Gastrocnemius medialis (tissue), 4 donors: Measurements from ENCODE around the gene PRR12. TPM values are rescaled to one million over a fixed set of nuclear protein-coding genes. Genes with fewer than 3 reads are reported as not detected.
A peak's percentile ranks its signal among the peaks of the same experiment; 100 is the strongest.

Experiments used
- ATAC-seq, 2 donors: fragments of 150-250 bp; one replicate each; pipeline ENCODE4 v1.9.1; 2016
- DNase-seq, 2 donors: peaks; one replicate each; pipeline ENCODE4 v3.0.0-alpha.2; 2019
- H3K27ac ChIP-seq, 4 donors: fragments of 200-600 bp; sonication (generic); 1 replicate in 1 of 4; 2 replicates in 3 of 4; pipeline ENCODE4 v1.5.1; 2016 to 2018; ENCODE audit warnings: mild to moderate bottlenecking in 2 of 4, moderate library complexity in 1 of 4
- H3K27me3 ChIP-seq, 3 donors: fragments of 200-600 bp; sonication (generic) in 2 of 3; 1 replicate in 1 of 3; 2 replicates in 2 of 3; pipeline versions ENCODE4 v1.5.1 to v1.6.0; 2016 to 2019; ENCODE audit warnings: mild to moderate bottlenecking in 1 of 3, moderate library complexity in 1 of 3
- H3K36me3 ChIP-seq, 2 donors: fragments of 200-600 bp; sonication (generic) in 1 of 2; one replicate each; pipeline ENCODE4 v1.5.1; 2017 to 2018
- H3K4me1 ChIP-seq, 2 donors: fragments of 200-600 bp; sonication (generic) in 1 of 2; one replicate each; pipeline ENCODE4 v1.5.1; 2016 to 2017; ENCODE audit warnings: mild to moderate bottlenecking in 2 of 2
- H3K4me3 ChIP-seq, 4 donors: fragments of 200-600 bp; sonication (generic) in 3 of 4; 1 replicate in 1 of 4; 2 replicates in 3 of 4; pipeline ENCODE4 v1.5.1; 2016 to 2019; ENCODE audit warnings: mild to moderate bottlenecking in 2 of 4
- H3K9me3 ChIP-seq, 3 donors: fragments of 200-600 bp; sonication (generic) in 2 of 3; 1 replicate in 1 of 3; 2 replicates in 2 of 3; pipeline ENCODE4 v1.5.1; 2016 to 2019
- POLR2A ChIP-seq, 2 donors: fragments of 450-650 bp; IDR thresholded peaks; one replicate each; pipeline ENCODE4 v1.6.1; 2017; ENCODE audit warnings: antibody characterized with exemption in 2 of 2, mild to moderate bottlenecking in 2 of 2, moderate library complexity in 2 of 2
- in situ Hi-C, 4 donors: fragments of 200-750 bp; cut with MboI; loops; one replicate each; pipeline versions ENCODE4 v1.15.0 to v1.8.0; 2017; ENCODE audit warnings: low sequenced_read_pairs in 4 of 4
- intact Hi-C: fragments of 100-400 bp; cut with DNase I; formaldehyde crosslinking; loops from one replicate; pipeline ENCODE4 v1.15.1; 2023; ENCODE audit warnings: low total_unique reads
- total RNA-seq, 4 donors: library from RNA; depleted of rRNA; stranded (reverse); fragments of >200 nt; gene quantifications; one replicate each; pipeline versions ENCODE4 v1.1.0 to v1.2.3, GENCODE V29; 2016
- TF ChIP-seq, protein P1 (sequence below), 5 experiments: fragments of 450-650 bp in 3 of 5; fragments of 200-600 bp in 2 of 5; sonication (generic) in 2 of 5; IDR thresholded peaks in 4 of 5; conservative IDR thresholded peaks in 1 of 5; 1 replicate in 4 of 5; 2 replicates in 1 of 5; pipeline ENCODE4 v1.5.1; 2016 to 2019; ENCODE audit warnings: antibody characterized with exemption in 5 of 5, mild to moderate bottlenecking in 3 of 5, moderate library complexity in 3 of 5

The PRR12 gene
- total RNA-seq, 4 donors from 2014 or later, result 3.4 to 7.7 (median 3.8) TPM

DNA sequence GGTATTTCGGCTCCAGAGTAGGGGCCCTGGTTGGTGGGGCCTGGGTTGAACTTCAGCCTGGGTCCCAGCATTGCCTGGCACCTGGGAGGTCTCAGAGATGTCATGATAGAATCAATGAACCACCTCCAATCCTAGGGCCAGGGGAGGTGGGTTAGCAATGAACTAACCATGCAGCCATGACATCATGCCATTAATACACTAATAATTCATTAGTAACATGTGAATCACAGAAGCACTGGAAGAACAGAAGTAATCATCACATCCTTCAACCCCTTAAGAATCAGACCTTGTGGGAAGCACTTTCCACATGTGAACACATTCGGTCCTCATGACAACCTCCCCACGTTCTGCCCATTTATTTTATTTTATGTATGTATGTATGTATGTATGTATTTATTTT lies 17.6 kb upstream of the PRR12 start:
- Histone ChIP-seq H3K27me3 (no peaks in the 10 kb centered on the region), H3K4me3 (no peak overlapping the region), H3K4me1 (peaks cover 51 to 68% of the 10 kb centered on the region in 2 donors), H3K36me3 (peaks cover 0 to 12% of the 10 kb centered on the region in 2 donors), H3K27ac (peak overlapping the region; percentile 69 to 85 (median 75)), H3K9me3 (no peaks in the 10 kb centered on the region)
- ATAC-seq (no peak), DNase-seq (no peak)
- intact Hi-C loops (no loop called here), in situ Hi-C loops (loop anchor here in 3 of 4 donors (5.0 to 10.0 kb wide), 3 partner anchors 76 to 101 kb away; partner anchors contain the start of genes BCL2L12 (in 1 of the 3), IRF3 (in 1 of the 3), PRMT1 (in 1 of the 3) and RPS11 (in 1 of the 3))
- TF ChIP-seq POLR2A (IDR thresholded peaks at IDR 0.05), result no peak
- TF ChIP-seq, protein P1, sequence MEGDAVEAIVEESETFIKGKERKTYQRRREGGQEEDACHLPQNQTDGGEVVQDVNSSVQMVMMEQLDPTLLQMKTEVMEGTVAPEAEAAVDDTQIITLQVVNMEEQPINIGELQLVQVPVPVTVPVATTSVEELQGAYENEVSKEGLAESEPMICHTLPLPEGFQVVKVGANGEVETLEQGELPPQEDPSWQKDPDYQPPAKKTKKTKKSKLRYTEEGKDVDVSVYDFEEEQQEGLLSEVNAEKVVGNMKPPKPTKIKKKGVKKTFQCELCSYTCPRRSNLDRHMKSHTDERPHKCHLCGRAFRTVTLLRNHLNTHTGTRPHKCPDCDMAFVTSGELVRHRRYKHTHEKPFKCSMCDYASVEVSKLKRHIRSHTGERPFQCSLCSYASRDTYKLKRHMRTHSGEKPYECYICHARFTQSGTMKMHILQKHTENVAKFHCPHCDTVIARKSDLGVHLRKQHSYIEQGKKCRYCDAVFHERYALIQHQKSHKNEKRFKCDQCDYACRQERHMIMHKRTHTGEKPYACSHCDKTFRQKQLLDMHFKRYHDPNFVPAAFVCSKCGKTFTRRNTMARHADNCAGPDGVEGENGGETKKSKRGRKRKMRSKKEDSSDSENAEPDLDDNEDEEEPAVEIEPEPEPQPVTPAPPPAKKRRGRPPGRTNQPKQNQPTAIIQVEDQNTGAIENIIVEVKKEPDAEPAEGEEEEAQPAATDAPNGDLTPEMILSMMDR (IDR thresholded peaks at IDR 0.05 in 4 of 5, conservative IDR thresholded peaks at IDR 0.05 in 1 of 5), result no peak

DNA sequence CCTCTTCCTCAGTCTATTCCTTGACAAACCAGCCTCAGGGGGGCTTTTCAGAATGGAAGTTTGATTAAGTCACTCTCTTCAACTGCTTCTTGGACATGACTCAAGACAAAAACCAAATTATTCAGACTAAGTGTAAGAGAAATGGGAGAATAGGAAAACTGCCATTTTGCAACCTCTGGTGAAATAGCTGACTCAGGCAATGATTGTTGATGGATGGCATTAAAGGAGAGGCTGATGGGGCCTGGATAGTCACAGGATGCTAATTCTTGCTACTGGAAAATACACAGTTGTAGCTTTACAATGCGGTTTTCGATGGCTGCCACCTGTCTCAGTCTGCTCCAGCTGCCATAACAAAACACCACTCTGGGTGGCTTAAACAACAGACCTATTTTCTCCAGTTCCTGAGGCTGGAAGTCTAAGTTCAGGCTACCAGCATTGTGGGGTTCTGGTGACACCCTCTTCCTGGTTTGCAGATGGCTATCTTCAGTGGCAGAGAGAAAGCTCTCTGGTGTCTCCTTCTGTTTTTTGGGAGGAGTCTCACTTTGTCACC lies 16.7 kb upstream of the PRR12 start:
- Histone ChIP-seq H3K36me3 (peaks cover 0 to 12% of the 10 kb centered on the region in 2 donors), H3K9me3 (no peaks in the 10 kb centered on the region), H3K27me3 (no peaks in the 10 kb centered on the region), H3K27ac (peak overlapping the region in 3 of 4 donors; percentile 35 to 85 (median 70)), H3K4me3 (no peak overlapping the region), H3K4me1 (peaks cover 60 to 75% of the 10 kb centered on the region in 2 donors)
- in situ Hi-C loops (loop anchor here in 3 of 4 donors (5.0 to 10.0 kb wide), 3 partner anchors 77 to 101 kb away; partner anchors contain the start of genes BCL2L12 (in 1 of the 3), IRF3 (in 1 of the 3), PRMT1 (in 1 of the 3) and RPS11 (in 1 of the 3)), intact Hi-C loops (no loop called here)
- TF ChIP-seq, protein P1 (IDR thresholded peaks at IDR 0.05 in 4 of 5, conservative IDR thresholded peaks at IDR 0.05 in 1 of 5), result no peak
- no peak for TF ChIP-seq POLR2A (IDR thresholded peaks at IDR 0.05)
- DNase-seq, result no peak
- no peak for ATAC-seq

DNA sequence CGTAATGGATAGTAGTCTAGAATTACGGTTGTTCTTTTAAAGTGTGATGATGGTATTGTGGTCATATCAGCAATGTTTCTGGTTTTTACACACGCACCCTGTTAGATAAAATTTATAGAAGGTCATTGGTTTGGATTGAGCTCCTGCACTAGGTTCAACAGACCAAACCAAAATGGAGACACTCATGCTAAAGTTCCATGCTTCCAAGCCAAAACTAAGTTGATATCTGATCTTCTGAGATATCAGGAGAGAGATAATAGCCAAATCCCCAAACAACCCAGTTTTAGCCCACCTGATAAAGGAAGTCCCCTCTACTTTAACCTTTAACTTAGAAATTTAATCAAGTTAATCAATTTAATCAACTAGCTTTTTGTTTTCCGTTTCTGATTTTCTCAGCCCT lies 11.8 kb upstream of the PRR12 start:
- no peaks in the 10 kb centered on the region for H3K9me3 ChIP-seq
- no peaks in the 10 kb centered on the region for H3K27me3 ChIP-seq
- TF ChIP-seq, protein P1 (IDR thresholded peaks at IDR 0.05 in 4 of 5, conservative IDR thresholded peaks at IDR 0.05 in 1 of 5), result no peak
- TF ChIP-seq POLR2A (IDR thresholded peaks at IDR 0.05), result no peak
- H3K4me1 ChIP-seq, result peaks cover 44 to 58% of the 10 kb centered on the region in 2 donors
- in situ Hi-C loops (loop anchor here in 2 of 4 donors (10.0 kb wide), 2 partner anchors 86 to 96 kb away; partner anchors contain the start of genes BCL2L12 (in 1 of the 2), IRF3 (in 1 of the 2) and PRMT1 (in 1 of the 2)), intact Hi-C loops (no loop called here)
- H3K27ac ChIP-seq, result peak overlapping the region; percentile 80 to 88 (median 83)
- H3K4me3 ChIP-seq, result peak overlapping the region; percentile 56 to 86 (median 74)
- peaks cover 0 to 12% of the 10 kb centered on the region in 2 donors for H3K36me3 ChIP-seq
- ATAC-seq (no peak), DNase-seq (no peak)

DNA sequence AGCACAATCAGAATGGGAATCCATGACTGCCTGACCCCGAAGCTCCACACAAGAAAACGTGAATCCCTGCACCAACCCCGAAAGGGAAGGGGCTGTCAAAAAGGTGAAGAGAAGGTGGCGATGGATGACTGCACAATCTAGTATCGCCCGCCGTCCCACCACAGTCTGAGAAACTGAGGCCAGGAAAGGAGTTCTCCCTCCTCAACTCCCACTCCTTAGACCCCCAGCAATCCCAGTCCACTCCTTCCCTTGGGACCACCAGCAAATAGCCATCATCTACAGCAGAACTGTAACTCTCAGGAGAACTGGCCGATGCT lies 11.1 kb upstream of the PRR12 start:
- DNase-seq (no peak), ATAC-seq (peak; percentile 14 to 31)
- Histone ChIP-seq H3K4me1 (peaks cover 44 to 54% of the 10 kb centered on the region in 2 donors), H3K36me3 (peaks cover 0 to 12% of the 10 kb centered on the region in 2 donors), H3K9me3 (no peaks in the 10 kb centered on the region), H3K4me3 (peak overlapping the region; percentile 56 to 86 (median 74)), H3K27ac (peak overlapping the region; percentile 80 to 88 (median 83)), H3K27me3 (no peaks in the 10 kb centered on the region)
- in situ Hi-C loops, result loop anchor here in 2 of 4 donors (10.0 kb wide), 2 partner anchors 85 to 95 kb away; partner anchors contain the start of genes BCL2L12 (in 1 of the 2), IRF3 (in 1 of the 2) and PRMT1 (in 1 of the 2)
- intact Hi-C loops, result loop anchor here (2.0 kb wide), 1 partner anchor 61 kb away; the partner anchor contains the start of gene RRAS
- TF ChIP-seq POLR2A (IDR thresholded peaks at IDR 0.05), result no peak
- TF ChIP-seq, protein P1 (IDR thresholded peaks at IDR 0.05 in 4 of 5, conservative IDR thresholded peaks at IDR 0.05 in 1 of 5), result no peak
